Upper lobe of left lung (tissue), 4 donors: ENCODE results near the gene RGS19.

Experiments used
- CTCF ChIP-seq, 6 experiments: fragments of 450-650 bp in 4 of 6; fragments of 200-600 bp in 2 of 6; sonication (generic) in 2 of 6; IDR thresholded peaks; one replicate each; pipeline ENCODE4 v1.5.1; 2016 to 2019; ENCODE audit warnings: antibody characterized with exemption in 6 of 6
- EP300 ChIP-seq, 4 donors: sonication (generic); formaldehyde crosslinking; IDR thresholded peaks; one replicate each; pipeline ENCODE4 v1.5.1; 2017; ENCODE audit warnings: antibody characterized with exemption in 4 of 4, control low read depth in 2 of 4
- POLR2A ChIP-seq, 4 donors: fragments of 450-650 bp; IDR thresholded peaks; one replicate each; pipeline ENCODE4 v1.5.1; 2016 to 2017; ENCODE audit warnings: antibody characterized with exemption in 4 of 4, mild to moderate bottlenecking in 2 of 4

GRCh38 chr20:64070244-64070993, 8.9 kb downstream of the RGS19 start:
- TF ChIP-seq CTCF (IDR thresholded peaks at IDR 0.05) (no peak), POLR2A (IDR thresholded peaks at IDR 0.05) (no peak), EP300 (IDR thresholded peaks at IDR 0.05) (no peak)
